Panc1 (cell line): Measurements from ENCODE around the gene NRG2. TPM values are rescaled to one million over a fixed set of nuclear protein-coding genes. Genes with fewer than 3 reads are reported as not detected.

Experiments used
- ATAC-seq: fragments of 200-7000 bp; cut with Tn5 transposase; 2 replicates; pipeline ENCODE4 v1.9.1; 2020; ENCODE audit warnings: mild to moderate bottlenecking, moderate library complexity
- BruUV-seq: library from RNA; stranded (reverse); fragments of 400-500 nt; replicated peaks from 2 replicates; lab custom pipeline; 2021; lab: Mats Ljungman, UMichigan
- CTCF ChIA-PET: fragments of 300-600 bp; sonication (Branson Sonifier 250); formaldehyde crosslinking; loops from one replicate; lab custom pipeline; 2022; ENCODE audit warnings: antibody characterized with exemption; lab: Charles Lee
- POLR2A ChIA-PET: fragments of 300-600 bp; sonication (Branson Sonifier 250); formaldehyde crosslinking; loops from one replicate; lab custom pipeline; 2022; ENCODE audit warnings: antibody characterized with exemption; lab: Charles Lee
- DNase-seq: peaks from one replicate; pipeline ENCODE4 v3.0.0-alpha.2; 2010; ENCODE audit warnings: low read depth, low spot score
- H3K27ac ChIP-seq: 2 replicates; pipeline ENCODE4 v1.5.1; 2011; ENCODE audit warnings: mild to moderate bottlenecking, low read length, inconsistent platforms
- H3K27me3 ChIP-seq: fragments of 200-500 bp; sonication (Bioruptor generic); 2 replicates; pipeline ENCODE4 v1.6.0; 2014; ENCODE audit warnings: low read length, inconsistent platforms; ENCODE audit not compliant: control insufficient read depth, insufficient read depth
- H3K36me3 ChIP-seq: fragments of 200-500 bp; sonication (Bioruptor generic); 2 replicates; pipeline ENCODE4 v1.5.1; 2014; ENCODE audit warnings: inconsistent platforms, mild to moderate bottlenecking, low read length, moderate library complexity; ENCODE audit not compliant: control insufficient read depth, insufficient read depth
- H3K4me1 ChIP-seq: 2 replicates; pipeline ENCODE4 v1.5.1; 2011; ENCODE audit warnings: inconsistent platforms, mild to moderate bottlenecking, low read length, moderate library complexity; ENCODE audit not compliant: control insufficient read depth, insufficient read depth
- H3K4me3 ChIP-seq, 2 experiments: 2 replicates each; pipeline ENCODE4 v1.5.1; 2011 to 2012; ENCODE audit warnings: low read depth in 2 of 2, low read length in 2 of 2, mild to moderate bottlenecking in 2 of 2, inconsistent platforms in 1 of 2, moderate library complexity in 1 of 2
- H3K9me3 ChIP-seq: fragments of 200-500 bp; sonication (Bioruptor generic); 2 replicates; pipeline ENCODE4 v1.5.1; 2014; ENCODE audit warnings: low read depth, mild to moderate bottlenecking, inconsistent platforms, low read length, moderate library complexity; ENCODE audit not compliant: control insufficient read depth, insufficient read depth
- POLR2AphosphoS5 ChIP-seq: IDR thresholded peaks from 2 replicates; pipeline ENCODE4 v1.6.1; 2012; ENCODE audit warnings: mild to moderate bottlenecking, low read depth, low read length, moderate library complexity
- SIN3A ChIP-seq: IDR thresholded peaks from 2 replicates; pipeline ENCODE4 v1.6.1; 2012; ENCODE audit warnings: low read depth, mild to moderate bottlenecking, low read length, moderate library complexity, borderline replicate concordance; ENCODE audit not compliant: insufficient read depth
- TCF7L2 ChIP-seq: IDR thresholded peaks from 2 replicates; pipeline ENCODE4 v1.6.1; 2011; ENCODE audit warnings: mild to moderate bottlenecking, low read depth, low read length, inconsistent platforms
- in situ Hi-C: cut with HindIII; loops from 2 replicates; pipeline ENCODE4 v1.10.0; 2016; ENCODE audit warnings: low sequenced_read_pairs, low pct_unique_long_range_greater_than_20kb
- intact Hi-C: fragments of 100-400 bp; cut with micrococcal nuclease; formaldehyde crosslinking; loops from one replicate; pipeline ENCODE4 v1.10.0; 2022; ENCODE audit not compliant: unreplicated experiment
- total RNA-seq: library from RNA; stranded (reverse); gene quantifications from one replicate; pipeline ENCODE4 v1.2.1, GENCODE V29; 2021; ENCODE audit not compliant: unreplicated experiment
- TF ChIP-seq, protein P1 (sequence below), 2 experiments: IDR thresholded peaks; 2 replicates each; pipeline ENCODE4 v1.6.1; 2011 to 2012; ENCODE audit warnings: low read depth in 2 of 2, control low read depth in 1 of 2, low read length in 1 of 2, mild to moderate bottlenecking in 1 of 2, moderate library complexity in 1 of 2; ENCODE audit not compliant: insufficient read depth in 1 of 2
- TF ChIP-seq, protein P2 (sequence below): fragments of 450-650 bp; IDR thresholded peaks from 2 replicates; pipeline ENCODE4 v1.5.1; 2017; ENCODE audit warnings: mild to moderate bottlenecking

The NRG2 gene
- total RNA-seq, 1 experiment from 2014 or later, result 20.2 TPM

DNA sequence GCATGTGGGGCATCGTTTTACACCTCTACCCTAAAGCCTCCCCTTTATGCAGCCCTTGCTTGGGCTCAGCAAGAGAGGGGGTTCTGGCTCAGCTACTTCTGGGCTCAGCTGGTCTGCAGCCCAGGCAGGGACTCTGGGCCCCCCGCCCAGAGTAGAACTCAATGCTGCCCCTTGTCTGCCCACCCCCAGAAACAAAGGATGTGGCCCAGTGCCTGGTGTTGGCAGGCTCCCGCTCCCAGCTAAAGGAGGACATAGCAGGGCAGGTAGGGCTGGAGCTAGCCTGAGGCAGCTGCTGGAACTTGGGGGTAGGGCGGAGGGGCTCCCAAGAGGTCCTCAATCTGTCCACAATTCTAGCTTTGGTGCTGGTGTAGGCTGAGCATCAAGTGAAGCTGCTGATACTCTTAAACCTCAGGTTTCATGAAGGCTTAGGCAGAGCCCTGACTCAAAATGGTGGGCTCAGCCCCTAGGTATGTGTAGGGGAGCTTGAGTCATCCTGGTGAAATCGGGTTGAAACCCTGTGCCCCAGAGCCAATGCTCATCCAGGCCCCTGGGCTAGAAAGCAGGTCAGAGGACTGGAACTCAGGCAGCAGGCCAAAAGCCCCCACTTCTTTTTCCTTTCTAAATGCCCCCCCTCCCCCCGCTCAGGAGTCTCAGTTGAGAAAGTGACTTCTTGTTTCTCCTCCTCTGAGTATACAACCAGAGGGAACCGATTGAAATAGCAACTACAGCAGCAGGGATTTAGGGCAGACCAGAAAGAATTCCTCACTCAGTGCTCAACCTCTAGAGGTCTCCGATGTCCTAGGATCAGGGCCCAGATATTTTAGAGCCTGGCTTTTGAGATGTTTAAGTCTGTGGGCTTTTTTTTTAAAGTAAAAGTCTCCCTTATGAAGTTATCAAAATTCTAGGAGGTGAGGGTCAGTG lies 236.1 kb downstream of the NRG2 start:
- TF ChIP-seq POLR2AphosphoS5 (no peak), SIN3A (no peak), TCF7L2 (no peak)
- TF ChIP-seq, protein P1, sequence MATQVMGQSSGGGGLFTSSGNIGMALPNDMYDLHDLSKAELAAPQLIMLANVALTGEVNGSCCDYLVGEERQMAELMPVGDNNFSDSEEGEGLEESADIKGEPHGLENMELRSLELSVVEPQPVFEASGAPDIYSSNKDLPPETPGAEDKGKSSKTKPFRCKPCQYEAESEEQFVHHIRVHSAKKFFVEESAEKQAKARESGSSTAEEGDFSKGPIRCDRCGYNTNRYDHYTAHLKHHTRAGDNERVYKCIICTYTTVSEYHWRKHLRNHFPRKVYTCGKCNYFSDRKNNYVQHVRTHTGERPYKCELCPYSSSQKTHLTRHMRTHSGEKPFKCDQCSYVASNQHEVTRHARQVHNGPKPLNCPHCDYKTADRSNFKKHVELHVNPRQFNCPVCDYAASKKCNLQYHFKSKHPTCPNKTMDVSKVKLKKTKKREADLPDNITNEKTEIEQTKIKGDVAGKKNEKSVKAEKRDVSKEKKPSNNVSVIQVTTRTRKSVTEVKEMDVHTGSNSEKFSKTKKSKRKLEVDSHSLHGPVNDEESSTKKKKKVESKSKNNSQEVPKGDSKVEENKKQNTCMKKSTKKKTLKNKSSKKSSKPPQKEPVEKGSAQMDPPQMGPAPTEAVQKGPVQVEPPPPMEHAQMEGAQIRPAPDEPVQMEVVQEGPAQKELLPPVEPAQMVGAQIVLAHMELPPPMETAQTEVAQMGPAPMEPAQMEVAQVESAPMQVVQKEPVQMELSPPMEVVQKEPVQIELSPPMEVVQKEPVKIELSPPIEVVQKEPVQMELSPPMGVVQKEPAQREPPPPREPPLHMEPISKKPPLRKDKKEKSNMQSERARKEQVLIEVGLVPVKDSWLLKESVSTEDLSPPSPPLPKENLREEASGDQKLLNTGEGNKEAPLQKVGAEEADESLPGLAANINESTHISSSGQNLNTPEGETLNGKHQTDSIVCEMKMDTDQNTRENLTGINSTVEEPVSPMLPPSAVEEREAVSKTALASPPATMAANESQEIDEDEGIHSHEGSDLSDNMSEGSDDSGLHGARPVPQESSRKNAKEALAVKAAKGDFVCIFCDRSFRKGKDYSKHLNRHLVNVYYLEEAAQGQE (IDR thresholded peaks at IDR 0.05; ENCODE audit: insufficient read depth in 1 of 2, low read depth in 2 of 2, low read length in 1 of 2), result no peak
- TF ChIP-seq, protein P2, sequence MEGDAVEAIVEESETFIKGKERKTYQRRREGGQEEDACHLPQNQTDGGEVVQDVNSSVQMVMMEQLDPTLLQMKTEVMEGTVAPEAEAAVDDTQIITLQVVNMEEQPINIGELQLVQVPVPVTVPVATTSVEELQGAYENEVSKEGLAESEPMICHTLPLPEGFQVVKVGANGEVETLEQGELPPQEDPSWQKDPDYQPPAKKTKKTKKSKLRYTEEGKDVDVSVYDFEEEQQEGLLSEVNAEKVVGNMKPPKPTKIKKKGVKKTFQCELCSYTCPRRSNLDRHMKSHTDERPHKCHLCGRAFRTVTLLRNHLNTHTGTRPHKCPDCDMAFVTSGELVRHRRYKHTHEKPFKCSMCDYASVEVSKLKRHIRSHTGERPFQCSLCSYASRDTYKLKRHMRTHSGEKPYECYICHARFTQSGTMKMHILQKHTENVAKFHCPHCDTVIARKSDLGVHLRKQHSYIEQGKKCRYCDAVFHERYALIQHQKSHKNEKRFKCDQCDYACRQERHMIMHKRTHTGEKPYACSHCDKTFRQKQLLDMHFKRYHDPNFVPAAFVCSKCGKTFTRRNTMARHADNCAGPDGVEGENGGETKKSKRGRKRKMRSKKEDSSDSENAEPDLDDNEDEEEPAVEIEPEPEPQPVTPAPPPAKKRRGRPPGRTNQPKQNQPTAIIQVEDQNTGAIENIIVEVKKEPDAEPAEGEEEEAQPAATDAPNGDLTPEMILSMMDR, result no peak
- no peak for DNase-seq
- BruUV-seq, result no TSS peak
- intact Hi-C loops (no loop called here), in situ Hi-C loops (no loop called here)
- Histone ChIP-seq H3K27ac (no peak overlapping the region), H3K4me1 (no peaks in the 10 kb centered on the region), H3K9me3 (no peaks in the 10 kb centered on the region), H3K36me3 (no peaks in the 10 kb centered on the region), H3K4me3 (no peak overlapping the region), H3K27me3 (peaks cover 2% of the 10 kb centered on the region; the same call in 1 of the 2 replicates)
- ATAC-seq, result no peak
- POLR2A ChIA-PET, result no interaction called here
- CTCF ChIA-PET, result no interaction called here

DNA sequence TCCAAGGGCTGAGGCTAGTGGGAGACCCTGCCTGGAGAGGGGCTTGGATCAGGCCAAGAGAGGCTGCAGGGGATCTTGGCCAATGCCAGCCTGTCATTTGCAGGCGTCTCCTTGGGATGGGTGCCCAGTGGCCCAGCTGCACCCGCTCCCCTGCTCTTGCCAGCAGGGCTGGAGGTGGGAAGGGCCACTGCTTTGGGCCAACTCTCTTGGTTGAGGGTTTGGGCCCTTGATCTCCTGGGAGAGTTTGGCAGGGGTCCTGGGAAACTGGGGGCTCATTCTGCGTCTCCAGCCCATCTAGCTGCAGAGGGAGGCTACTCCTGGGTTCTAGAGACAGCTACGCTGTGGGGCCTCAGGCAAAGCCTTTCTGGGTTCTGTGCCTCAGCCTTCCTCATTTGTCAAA lies 237.0 kb downstream of the NRG2 start:
- POLR2A ChIA-PET, result no interaction called here
- BruUV-seq, result no TSS peak
- intact Hi-C loops, result no loop called here
- in situ Hi-C loops, result no loop called here
- H3K4me1 ChIP-seq, result no peaks in the 10 kb centered on the region
- H3K9me3 ChIP-seq, result no peaks in the 10 kb centered on the region
- H3K27ac ChIP-seq, result no peak overlapping the region
- H3K36me3 ChIP-seq, result no peaks in the 10 kb centered on the region
- ATAC-seq, result no peak
- TF ChIP-seq SIN3A (no peak), TCF7L2 (no peak), POLR2AphosphoS5 (no peak)
- TF ChIP-seq, protein P2, result no peak
- TF ChIP-seq, protein P1 (IDR thresholded peaks at IDR 0.05; ENCODE audit: insufficient read depth in 1 of 2, low read depth in 2 of 2, low read length in 1 of 2), result no peak
- CTCF ChIA-PET, result no interaction called here
- no peak for DNase-seq
- peaks cover 2% of the 10 kb centered on the region; the same call in 1 of the 2 replicates for H3K27me3 ChIP-seq
- H3K4me3 ChIP-seq, result no peak overlapping the region
